NOMO-1 (cell line): ENCODE data around the gene IRF5.
"Not testable (repeated sequence)": the region's sequence is repeated elsewhere in the genome, so short reads cannot be mapped to it uniquely, and the experiment has no call there.

Experiments
- DNase-seq, 2 experiments: peaks; one replicate each; lab custom pipeline; 2025; ENCODE audit not compliant: unreplicated experiment in 2 of 2; lab: John Stamatoyannopoulos, UW

IRF5 gene

GRCh38 chr7:128906001-128906765, 31.5 kb upstream of the IRF5 start:
- DNase-seq: no peak

GRCh38 chr7:128906766-128907559, 30.8 kb upstream of the IRF5 start:
- DNase-seq: no peak

- no peak for DNase-seq
Measured at GRCh38 chr7:128908750-128909624, 28.7 kb upstream of the IRF5 start.

- DNase-seq: no peak
Measured at GRCh38 chr7:128909625-128910568, 27.8 kb upstream of the IRF5 start.

GRCh38 chr7:128910569-128910945, 27.2 kb upstream of the IRF5 start, which contains the start of gene KCP:
Gene KCP (minus strand): TSS chr7:128910709. CDS start chr7:128910676, 33 bp downstream.
- no peak for DNase-seq

GRCh38 chr7:128911423-128912031, 26.2 kb upstream of the IRF5 start:
- DNase-seq: no peak

- DNase-seq: no peak
Measured at GRCh38 chr7:128912281-128912680, 25.4 kb upstream of the IRF5 start.

GRCh38 chr7:128912709-128913495, 24.8 kb upstream of the IRF5 start:
- not testable (repeated sequence) for DNase-seq

GRCh38 chr7:128913870-128914565, 23.7 kb upstream of the IRF5 start:
- no peak for DNase-seq

- no peak for DNase-seq
Measured at GRCh38 chr7:128914566-128915151, 23.1 kb upstream of the IRF5 start.

- DNase-seq: no peak
Measured at GRCh38 chr7:128915271-128915819, 22.4 kb upstream of the IRF5 start.

- DNase-seq: no peak
Measured at GRCh38 chr7:128915841-128916642, 21.7 kb upstream of the IRF5 start.

- no peak for DNase-seq
Measured at GRCh38 chr7:128916643-128916915, 21.1 kb upstream of the IRF5 start.

GRCh38 chr7:128917122-128917521, 20.6 kb upstream of the IRF5 start:
- no peak for DNase-seq

GRCh38 chr7:128918016-128918665, 19.6 kb upstream of the IRF5 start:
- no peak for DNase-seq

- no peak for DNase-seq
Measured at GRCh38 chr7:128919241-128919640, 18.5 kb upstream of the IRF5 start.
